Choroid plexus epithelial cell (primary cell): ENCODE data around the gene CSNK2A2.

Source experiments
- DNase-seq: peaks from one replicate; pipeline ENCODE4 v3.0.0-alpha.2; 2010; ENCODE audit warnings: low read depth
- H3K4me3 ChIP-seq: 2 replicates; pipeline ENCODE4 v1.5.1; 2011; ENCODE audit warnings: low read depth, mild to moderate bottlenecking, control low read depth, low read length, moderate library complexity
- CTCF ChIP-seq: conservative IDR thresholded peaks from 2 replicates; pipeline ENCODE4 v1.5.1; 2011; ENCODE audit warnings: low read depth, mild to moderate bottlenecking, control low read depth, inconsistent platforms, low read length, moderate library complexity

Gene CSNK2A2

DNA sequence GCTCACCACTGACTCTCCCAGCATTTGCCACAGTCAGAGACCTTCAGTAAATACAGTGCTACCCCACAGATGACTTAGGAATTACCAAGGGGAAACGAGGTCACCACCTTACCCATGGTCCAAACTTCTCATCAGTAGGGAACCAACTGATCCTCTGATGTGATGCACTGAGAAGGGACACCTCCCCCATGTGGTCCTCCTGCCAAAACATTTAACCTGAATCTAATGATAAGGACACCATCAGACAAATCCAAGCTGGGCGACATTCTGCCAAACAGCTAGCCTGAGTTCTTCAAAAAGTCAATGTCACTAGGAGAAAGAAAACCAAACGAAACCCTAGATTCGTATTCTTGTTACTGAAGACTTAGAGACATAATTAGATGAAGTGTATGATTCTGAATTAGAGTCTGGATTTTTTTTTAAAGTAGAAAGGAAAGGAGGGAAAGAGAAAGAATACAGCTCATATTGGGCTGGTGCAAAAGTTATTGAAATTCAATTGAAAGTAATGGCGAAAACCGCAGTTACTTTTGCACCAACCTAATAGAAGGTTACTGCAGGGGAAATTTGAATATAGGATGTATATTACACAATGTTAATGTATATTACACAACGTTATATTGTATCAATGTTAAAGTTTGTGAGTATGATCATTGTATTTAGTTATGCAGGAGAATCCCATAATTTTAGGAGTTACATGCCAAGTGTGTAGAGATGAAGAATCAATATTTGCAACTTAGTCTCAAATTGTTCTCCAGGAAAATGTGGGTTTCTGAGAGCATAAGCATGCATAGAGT is 2.3 kb upstream of the CSNK2A2 start:
- no peak for DNase-seq
- no peak overlapping the region for H3K4me3 ChIP-seq
- no peak for TF ChIP-seq CTCF

DNA sequence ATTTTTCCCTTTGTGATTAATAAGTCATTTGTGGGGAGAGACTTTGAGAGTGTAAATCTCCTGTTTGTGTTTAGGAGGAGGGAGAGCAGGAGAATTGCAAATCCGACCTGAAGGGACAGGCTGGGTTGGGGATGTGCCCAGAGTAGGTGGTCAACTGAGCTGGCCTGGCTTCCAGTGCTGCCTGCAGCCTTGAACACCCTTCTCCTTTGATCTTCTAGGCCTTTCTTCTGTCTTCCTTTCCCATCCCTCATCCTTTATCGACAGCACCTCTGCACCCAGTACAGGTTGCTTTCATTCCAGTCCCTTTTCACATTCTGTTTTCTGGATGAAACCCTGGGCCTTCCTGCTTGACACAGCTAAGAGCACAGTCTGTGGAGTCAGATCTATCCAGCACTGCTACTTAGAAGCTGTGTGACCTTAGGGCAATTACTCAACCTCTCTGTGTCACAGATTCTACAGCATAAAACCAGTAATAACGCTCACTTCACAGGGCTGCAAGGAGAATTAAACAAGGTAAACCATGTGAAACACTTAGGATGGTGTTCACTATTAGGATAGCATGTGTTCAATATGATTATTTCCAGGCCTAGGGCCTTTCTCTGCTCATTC is 1.0 kb upstream of the CSNK2A2 start:
- DNase-seq = no peak
- TF ChIP-seq CTCF = no peak
- H3K4me3 ChIP-seq = no peak overlapping the region

- H3K4me3 ChIP-seq = peak overlapping the region; percentile 76
- no peak for TF ChIP-seq CTCF
- no peak for DNase-seq
Measured at GRCh38 chr16:58197314-58198012, 443 bp downstream of the CSNK2A2 start.

DNA sequence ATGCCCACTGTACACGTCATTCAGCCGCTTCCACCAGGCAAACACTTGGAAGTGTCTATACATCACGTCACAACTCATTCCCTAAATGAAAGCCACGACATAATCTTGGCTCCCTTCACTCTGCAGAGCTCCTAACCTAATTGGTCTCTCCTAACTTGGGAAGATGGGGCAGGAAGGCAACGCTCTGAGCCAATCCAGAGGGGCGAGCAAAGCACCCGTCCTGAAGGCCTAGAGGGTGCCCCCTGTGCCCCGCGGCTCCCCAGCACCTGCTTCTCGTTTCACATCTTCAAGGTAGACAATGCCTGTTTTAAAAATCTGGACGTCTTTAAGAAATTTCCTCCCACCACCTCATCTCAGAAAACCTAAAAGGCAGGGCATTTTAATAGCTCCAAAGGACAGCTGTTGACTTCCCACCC is 1.0 kb downstream of the CSNK2A2 start:
- TF ChIP-seq CTCF = no peak
- H3K4me3 ChIP-seq = peak overlapping the region; percentile 76
- DNase-seq = peak; percentile 6

- no peak overlapping the region for H3K4me3 ChIP-seq
- TF ChIP-seq CTCF = no peak
- no peak for DNase-seq
Measured at GRCh38 chr16:58195771-58196170, 2.1 kb downstream of the CSNK2A2 start.

GRCh38 chr16:58195344-58195743 is 2.6 kb downstream of the CSNK2A2 start:
- DNase-seq = no peak
- H3K4me3 ChIP-seq = no peak overlapping the region
- TF ChIP-seq CTCF = no peak
